ENCODE measurements around the gene TOX4.
"Not testable (repeated sequence)": the region's sequence is repeated elsewhere in the genome, so short reads cannot be mapped to it uniquely, and the experiment has no call there.

Gene TOX4

GRCh38 chr14:21535545-21536417, 58.8 kb downstream of the TOX4 start:
- DNase-seq = no peak

GRCh38 chr14:21536418-21537089, 59.6 kb downstream of the TOX4 start:
- DNase-seq = peak; percentile 55

GRCh38 chr14:21537090-21537424, 60.1 kb downstream of the TOX4 start:
- DNase-seq = no peak

GRCh38 chr14:21539189-21539940, 62.4 kb downstream of the TOX4 start:
- DNase-seq = no peak

GRCh38 chr14:21541413-21542074, 64.5 kb downstream of the TOX4 start:
- no peak for DNase-seq

GRCh38 chr14:21543521-21543960, 66.5 kb downstream of the TOX4 start:
- DNase-seq = no peak

GRCh38 chr14:21543963-21544362, 67.0 kb downstream of the TOX4 start:
- no peak for DNase-seq

- DNase-seq = not testable (repeated sequence)
Observed at GRCh38 chr14:21544588-21544987, 67.6 kb downstream of the TOX4 start.
